ENCODE measurements around the gene DOCK9.

DNA sequence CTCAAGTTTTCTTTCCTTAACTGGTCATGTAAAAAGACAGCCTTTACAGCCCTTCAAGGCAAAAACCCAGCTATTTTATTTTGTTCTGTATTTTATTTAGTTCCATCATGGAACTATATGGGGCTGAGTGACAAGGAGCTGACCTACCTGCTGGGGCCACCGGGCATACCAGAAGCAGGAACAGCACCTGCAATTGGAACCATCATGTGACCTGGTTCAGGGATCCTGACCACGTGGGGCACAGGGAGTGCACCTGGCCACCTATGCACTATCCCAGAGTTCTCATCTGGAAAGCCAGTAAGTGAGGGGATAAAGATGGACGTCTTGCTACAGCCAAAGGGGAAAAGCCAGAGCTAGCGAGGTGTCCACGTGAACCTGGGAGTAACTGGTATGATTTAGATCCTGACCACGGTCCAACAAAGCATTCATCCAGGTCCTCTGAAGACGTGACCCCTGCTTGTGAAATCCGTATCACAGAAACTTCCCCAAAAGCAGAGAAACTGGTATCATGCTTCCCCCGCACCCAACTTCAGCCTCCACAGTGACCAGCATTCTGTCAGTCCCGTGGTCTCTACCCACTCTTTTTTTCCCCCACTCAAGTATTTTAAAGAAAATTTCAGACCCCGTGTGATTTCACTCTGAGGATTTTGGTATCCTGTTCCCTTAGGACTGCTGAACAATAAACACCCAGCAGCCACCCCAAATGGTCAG, 184.9 kb downstream of the DOCK9 start:
- TF ChIP-seq, protein P1, sequence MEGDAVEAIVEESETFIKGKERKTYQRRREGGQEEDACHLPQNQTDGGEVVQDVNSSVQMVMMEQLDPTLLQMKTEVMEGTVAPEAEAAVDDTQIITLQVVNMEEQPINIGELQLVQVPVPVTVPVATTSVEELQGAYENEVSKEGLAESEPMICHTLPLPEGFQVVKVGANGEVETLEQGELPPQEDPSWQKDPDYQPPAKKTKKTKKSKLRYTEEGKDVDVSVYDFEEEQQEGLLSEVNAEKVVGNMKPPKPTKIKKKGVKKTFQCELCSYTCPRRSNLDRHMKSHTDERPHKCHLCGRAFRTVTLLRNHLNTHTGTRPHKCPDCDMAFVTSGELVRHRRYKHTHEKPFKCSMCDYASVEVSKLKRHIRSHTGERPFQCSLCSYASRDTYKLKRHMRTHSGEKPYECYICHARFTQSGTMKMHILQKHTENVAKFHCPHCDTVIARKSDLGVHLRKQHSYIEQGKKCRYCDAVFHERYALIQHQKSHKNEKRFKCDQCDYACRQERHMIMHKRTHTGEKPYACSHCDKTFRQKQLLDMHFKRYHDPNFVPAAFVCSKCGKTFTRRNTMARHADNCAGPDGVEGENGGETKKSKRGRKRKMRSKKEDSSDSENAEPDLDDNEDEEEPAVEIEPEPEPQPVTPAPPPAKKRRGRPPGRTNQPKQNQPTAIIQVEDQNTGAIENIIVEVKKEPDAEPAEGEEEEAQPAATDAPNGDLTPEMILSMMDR (IDR thresholded peaks at IDR 0.05) = no peak
- TF ChIP-seq CHD2 (IDR thresholded peaks at IDR 0.05; ENCODE audit: low read length, partially characterized antibody) (no peak), FOXJ3 (CRISPR knock-in tag; IDR thresholded peaks at IDR 0.05) (no peak), GABPA (IDR thresholded peaks at IDR 0.05; ENCODE audit: low read depth) (no peak), FOXM1 (IDR thresholded peaks at IDR 0.05; ENCODE audit: low read depth) (no peak)
- TF ChIP-seq, protein P2, sequence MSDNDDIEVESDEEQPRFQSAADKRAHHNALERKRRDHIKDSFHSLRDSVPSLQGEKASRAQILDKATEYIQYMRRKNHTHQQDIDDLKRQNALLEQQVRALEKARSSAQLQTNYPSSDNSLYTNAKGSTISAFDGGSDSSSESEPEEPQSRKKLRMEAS (IDR thresholded peaks at IDR 0.05; ENCODE audit: low read depth) = no peak
- TF ChIP-seq, protein P3, sequence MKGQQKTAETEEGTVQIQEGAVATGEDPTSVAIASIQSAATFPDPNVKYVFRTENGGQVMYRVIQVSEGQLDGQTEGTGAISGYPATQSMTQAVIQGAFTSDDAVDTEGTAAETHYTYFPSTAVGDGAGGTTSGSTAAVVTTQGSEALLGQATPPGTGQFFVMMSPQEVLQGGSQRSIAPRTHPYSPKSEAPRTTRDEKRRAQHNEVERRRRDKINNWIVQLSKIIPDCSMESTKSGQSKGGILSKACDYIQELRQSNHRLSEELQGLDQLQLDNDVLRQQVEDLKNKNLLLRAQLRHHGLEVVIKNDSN (IDR thresholded peaks at IDR 0.05; ENCODE audit: borderline replicate concordance, low read depth) = no peak

Data from SK-N-SH (cell line).